GM12878 (cell line): ENCODE measurements around the gene LMTK2. TPM values are rescaled to one million over a fixed set of nuclear protein-coding genes. Genes with fewer than 3 reads are reported as not detected.

Experiments
- ATAC-seq: fragments of 200-7000 bp; cut with Tn5 transposase; 3 replicates; pipeline ENCODE4 v1.9.1; 2020; ENCODE audit warnings: mild to moderate bottlenecking, moderate library complexity
- BruUV-seq: library from RNA; stranded (reverse); fragments of 400-500 nt; replicated peaks from 2 replicates; lab custom pipeline; 2021; lab: Mats Ljungman, UMichigan
- CTCF ChIA-PET: fragments of 300-600 bp; sonication (Branson Sonifier 250); formaldehyde crosslinking; extraction: SDS; loops from one replicate; lab custom pipeline; 2021; ENCODE audit warnings: inconsistent platforms; lab: Yijun Ruan, JAX
- POLR2A ChIA-PET: fragments of 350-600 bp; formaldehyde crosslinking; extraction: SDS; loops from one replicate; lab custom pipeline; 2021; ENCODE audit warnings: inconsistent platforms; lab: Charles Lee
- RAD21 ChIA-PET: fragments of 300-600 bp; sonication (Branson Sonifier 250); formaldehyde crosslinking; loops from one replicate; lab custom pipeline; 2023; ENCODE audit warnings: antibody characterized with exemption; ENCODE audit not compliant: unreplicated experiment; lab: Charles Lee
- SMC1A ChIA-PET: fragments of 300-600 bp; sonication (Branson Sonifier 250); formaldehyde crosslinking; loops from one replicate; lab custom pipeline; 2023; ENCODE audit not compliant: unreplicated experiment, uncharacterized antibody; lab: Charles Lee
- DNase-seq: peaks from one replicate; pipeline ENCODE4 v3.0.0-alpha.2; 2011; ENCODE audit warnings: low read depth, low spot score
- FAIRE-seq: peaks from 3 replicates; lab custom pipeline; 2011; peaks lifted over from hg19 to GRCh38; lab: Jason Lieb, UNC
- H2AFZ ChIP-seq: 2 replicates; pipeline ENCODE4 v1.6.0; 2011; ENCODE audit warnings: low read depth, low read length, control low read depth; ENCODE audit not compliant: control insufficient read depth
- H3K27ac ChIP-seq: 2 replicates; pipeline ENCODE4 v1.5.1; 2011; ENCODE audit warnings: control low read depth; ENCODE audit not compliant: control insufficient read depth, insufficient read depth
- H3K27me3 ChIP-seq, 2 experiments: replicated peaks in 1 of 2; 2 replicates each; pipeline versions ENCODE4 v1.6.0 to v1.6.1; 2011; ENCODE audit warnings: low read length in 1 of 2; ENCODE audit not compliant: control insufficient read depth in 2 of 2, insufficient read depth in 2 of 2
- H3K36me3 ChIP-seq, 2 experiments: 2 replicates each; pipeline ENCODE4 v1.5.1; 2011; ENCODE audit warnings: low read length in 1 of 2; ENCODE audit not compliant: control insufficient read depth in 2 of 2, insufficient read depth in 2 of 2
- H3K4me1 ChIP-seq: 2 replicates; pipeline ENCODE4 v1.6.1; 2011; ENCODE audit warnings: mild to moderate bottlenecking, low read length, moderate library complexity, mixed read lengths; ENCODE audit not compliant: control insufficient read depth, insufficient read depth
- H3K4me2 ChIP-seq: 2 replicates; pipeline ENCODE4 v1.6.0; 2011; ENCODE audit warnings: control low read depth; ENCODE audit not compliant: control insufficient read depth, insufficient read depth
- H3K4me3 ChIP-seq: fragments of 200-600 bp; sonication (generic); 2 replicates; pipeline ENCODE4 v1.5.1; 2016
- H3K79me2 ChIP-seq: 2 replicates; pipeline ENCODE4 v1.6.0; 2011; ENCODE audit warnings: low read length; ENCODE audit not compliant: control insufficient read depth, insufficient read depth
- H3K9ac ChIP-seq: 2 replicates; pipeline ENCODE4 v1.8.0; 2011; ENCODE audit warnings: low read length, control low read depth, mixed read lengths; ENCODE audit not compliant: control insufficient read depth, insufficient read depth
- H3K9me3 ChIP-seq: replicated peaks from 3 replicates; pipeline ENCODE4 v1.5.1; 2011; ENCODE audit warnings: mild to moderate bottlenecking, low read length; ENCODE audit not compliant: control insufficient read depth, insufficient read depth
- H4K20me1 ChIP-seq: 2 replicates; pipeline ENCODE4 v1.6.0; 2011; ENCODE audit not compliant: control insufficient read depth, insufficient read depth
- ATF7 ChIP-seq: fragments of 450-650 bp; IDR thresholded peaks from 2 replicates; pipeline ENCODE4 v1.6.1; 2016; ENCODE audit warnings: low read depth, mild to moderate bottlenecking
- BACH1 ChIP-seq: fragments of 450-650 bp; IDR thresholded peaks from 2 replicates; pipeline ENCODE4 v1.6.1; 2017; ENCODE audit warnings: mild to moderate bottlenecking, borderline replicate concordance
- BCL3 ChIP-seq: IDR thresholded peaks from 2 replicates; pipeline ENCODE4 v1.6.1; 2011; ENCODE audit warnings: borderline replicate concordance, low read depth, mild to moderate bottlenecking, moderate library complexity, low read length; ENCODE audit not compliant: insufficient read depth, poor library complexity, severe bottlenecking
- BHLHE40 ChIP-seq, 2 experiments: fragments of 450-650 bp in 1 of 2; IDR thresholded peaks; 2 replicates each; pipeline ENCODE4 v1.6.1; 2011 to 2017; ENCODE audit warnings: low read depth in 2 of 2, borderline replicate concordance in 1 of 2, improper control_type of control experiment in 1 of 2, low read length in 1 of 2, mild to moderate bottlenecking in 1 of 2
- E2F4 ChIP-seq: IDR thresholded peaks from 2 replicates; pipeline ENCODE4 v1.6.1; 2012; ENCODE audit warnings: low read depth, low read length, improper control_type of control experiment
- E2F8 ChIP-seq: fragments of 450-650 bp; IDR thresholded peaks from 2 replicates; pipeline ENCODE4 v1.6.1; 2018; ENCODE audit warnings: mild to moderate bottlenecking, low read depth, moderate library complexity; ENCODE audit not compliant: partially characterized antibody
- HDAC2 ChIP-seq: fragments of 200-600 bp; sonication (generic); IDR thresholded peaks from 2 replicates; pipeline ENCODE4 v1.6.1; 2017
- MLLT1 ChIP-seq: fragments of 450-650 bp; IDR thresholded peaks from 2 replicates; pipeline ENCODE4 v1.6.1; 2016; ENCODE audit warnings: mild to moderate bottlenecking
- MYC ChIP-seq: IDR thresholded peaks from 2 replicates; pipeline ENCODE4 v1.6.1; 2011; ENCODE audit warnings: mild to moderate bottlenecking, low read length, moderate library complexity, inconsistent platforms; ENCODE audit not compliant: insufficient read depth, insufficient replicate concordance, insufficient read length, severe bottlenecking
- NFYA ChIP-seq: IDR thresholded peaks from 2 replicates; pipeline ENCODE4 v1.6.1; 2011; ENCODE audit warnings: low read depth, mild to moderate bottlenecking, low read length, improper control_type of control experiment, borderline replicate concordance
- NFYB ChIP-seq: IDR thresholded peaks from 2 replicates; pipeline ENCODE4 v1.6.1; 2011; ENCODE audit warnings: low read depth, mild to moderate bottlenecking, low read length, improper control_type of control experiment, moderate library complexity; ENCODE audit not compliant: insufficient read depth
- POU2F2 ChIP-seq: IDR thresholded peaks from 3 replicates; pipeline ENCODE4 v1.6.1; 2011; ENCODE audit warnings: low read depth, mild to moderate bottlenecking, low read length, borderline replicate concordance
- RELA ChIP-seq: fragments of 450-650 bp; IDR thresholded peaks from 2 replicates; pipeline ENCODE4 v1.8.0; 2014; ENCODE audit warnings: borderline replicate concordance; ENCODE audit not compliant: partially characterized antibody
- SIN3A ChIP-seq: IDR thresholded peaks from 2 replicates; pipeline ENCODE4 v1.6.1; 2012; ENCODE audit warnings: low read depth, low read length, improper control_type of control experiment
- SREBF2 ChIP-seq: IDR thresholded peaks from 2 replicates; pipeline ENCODE4 v1.6.1; 2012; ENCODE audit warnings: mild to moderate bottlenecking, low read length
- SRF ChIP-seq, 2 experiments: IDR thresholded peaks; 2 replicates each; pipeline ENCODE4 v1.6.1; 2011; ENCODE audit warnings: low read depth in 2 of 2, low read length in 2 of 2, mild to moderate bottlenecking in 1 of 2, moderate library complexity in 1 of 2
- STAT3 ChIP-seq: IDR thresholded peaks from 2 replicates; pipeline ENCODE4 v1.6.1; 2011; ENCODE audit warnings: low read depth, low read length, improper control_type of control experiment
- WGBS: methylation state at CpG from one replicate; pipeline ENCODE4 v1.1.6; 2016; ENCODE audit warnings: low lambda C conversion rate; ENCODE audit not compliant: insufficient replicate concordance, insufficient coverage; ENCODE audit errors: missing lambda C conversion rate; 5-methylcytosine and 5-hydroxymethylcytosine counted together
- in situ Hi-C: fragments of 300-500 bp; cut with MboI; formaldehyde crosslinking; loops from 9 replicates; pipeline ENCODE4 v1.14.3; 2018; ENCODE audit warnings: mixed read lengths
- intact Hi-C: fragments of 100-400 bp; cut with micrococcal nuclease; formaldehyde crosslinking; loops from one replicate; pipeline ENCODE4 v1.14.2; 2022; ENCODE audit not compliant: unreplicated experiment
- polyA plus RNA-seq, 11 experiments: library from polyadenylated mRNA; depleted of rRNA in 4 of 11; unstranded in 6 of 11; stranded (reverse) in 5 of 11; fragments of >200 nt; fragmentation: Nextera tagmentation in 4 of 11; fragmentation: Illumina TruSeq in 1 of 11; extraction: Ambion mirVana in 4 of 11; extraction: Trizol in 1 of 11; gene quantifications; 1 replicate in 1 of 11; 2 replicates in 10 of 11; pipeline versions ENCODE4 v1.2.1 to v1.2.3, GENCODE V29; 2011 to 2016; ENCODE audit warnings: inconsistent platforms in 2 of 11, missing spikeins in 2 of 11, low read depth in 1 of 11
- total RNA-seq, 4 experiments: library from RNA; depleted of rRNA in 3 of 4; stranded (reverse); fragments of >200 nt in 3 of 4; fragmentation: Illumina TruSeq in 1 of 4; extraction: Trizol in 1 of 4; gene quantifications; 2 replicates each; pipeline versions ENCODE4 v1.2.1 to v1.2.3, GENCODE V29; 2013 to 2021

Gene LMTK2
- total and polyA plus RNA-seq, 10 of the 15 experiments (the other 5 are each of a cell fraction or from before 2014, with no cell fraction given) = 0.68 to 8.7 (median 4.6) TPM

- RAD21 ChIA-PET = no interaction called here
- POLR2A ChIA-PET = no interaction called here
- no peaks in the 10 kb centered on the region for H3K4me1 ChIP-seq
- H3K4me3 ChIP-seq = no peak overlapping the region
- H3K9me3 ChIP-seq = no peaks in the 10 kb centered on the region
- H3K36me3 ChIP-seq = no peaks in the 10 kb centered on the region
- 34% methylated on average over 7 of the region's 7 CpGs for WGBS
- SMC1A ChIA-PET = no interaction called here
- H4K20me1 ChIP-seq = no peaks in the 10 kb centered on the region
- no peak for FAIRE-seq
- H3K4me2 ChIP-seq = no peak overlapping the region
- H2AFZ ChIP-seq = no peak overlapping the region
- no peak for ATAC-seq
- CTCF ChIA-PET = no interaction called here
- no peak overlapping the region for H3K9ac ChIP-seq
- H3K27me3 ChIP-seq = no peaks in the 10 kb centered on the region; a peak in 1 of 4 replicates
- no peak overlapping the region for H3K27ac ChIP-seq
- DNase-seq = no peak
- in situ Hi-C loops (no loop called here), intact Hi-C loops (no loop called here)
- no peak for TF ChIP-seq NFYB
- TF ChIP-seq BCL3 = no peak
- no peak for TF ChIP-seq BHLHE40 (IDR thresholded peaks at IDR 0.05; ENCODE audit: borderline replicate concordance in 1 of 2, low read depth in 2 of 2, low read length in 1 of 2)
- no peak for TF ChIP-seq ATF7
- no peak for TF ChIP-seq MYC
- TF ChIP-seq E2F8 = no peak
- TF ChIP-seq STAT3 = no peak
- no peak for TF ChIP-seq RELA
- no peak for TF ChIP-seq BACH1
- no peak for TF ChIP-seq SREBF2
- TF ChIP-seq MLLT1 = no peak
- no peak for TF ChIP-seq SRF (IDR thresholded peaks at IDR 0.05; ENCODE audit: low read depth in 2 of 2, low read length in 2 of 2)
- no peak for TF ChIP-seq E2F4
- TF ChIP-seq POU2F2 = no peak
- TF ChIP-seq SIN3A = no peak
- TF ChIP-seq NFYA = no peak
- TF ChIP-seq HDAC2 = no peak
- TF ChIP-seq, all 136 proteins: peak for 0
- BruUV-seq = no TSS peak
- no peaks in the 10 kb centered on the region for H3K79me2 ChIP-seq
Observed at GRCh38 chr7:98081319-98081718, 25.3 kb upstream of the LMTK2 start.
